ENCODE measurements around the gene PRELP.
"Not testable (repeated sequence)": the region's sequence is repeated elsewhere in the genome, so short reads cannot be mapped to it uniquely, and the experiment has no call there.

PRELP gene

GRCh38 chr1:203475012-203475981 is at the start of gene PRELP:
Gene PRELP (plus strand): TSS chr1:203475806. CDS start chr1:203483185, 7,379 bp downstream.
- DNase-seq, result no peak

GRCh38 chr1:203426366-203426765 is 49.2 kb upstream of the PRELP start:
- no peak for DNase-seq

GRCh38 chr1:203426870-203427269 is 48.7 kb upstream of the PRELP start:
- no peak for DNase-seq

GRCh38 chr1:203427451-203427850 is 48.2 kb upstream of the PRELP start:
- no peak for DNase-seq

- DNase-seq, result no peak
Measured at GRCh38 chr1:203428981-203429599, 46.5 kb upstream of the PRELP start.

- no peak for DNase-seq
Measured at GRCh38 chr1:203435615-203436014, 40.0 kb upstream of the PRELP start.

GRCh38 chr1:203437696-203438315 is 37.8 kb upstream of the PRELP start:
- no peak for DNase-seq

- DNase-seq, result no peak
Measured at GRCh38 chr1:203439131-203439730, 36.4 kb upstream of the PRELP start.

GRCh38 chr1:203440771-203441170 is 34.8 kb upstream of the PRELP start:
- DNase-seq, result no peak

- no peak for DNase-seq
Measured at GRCh38 chr1:203441766-203442165, 33.8 kb upstream of the PRELP start.

- DNase-seq, result no peak
Measured at GRCh38 chr1:203442821-203443220, 32.8 kb upstream of the PRELP start.

- no peak for DNase-seq
Measured at GRCh38 chr1:203443296-203443695, 32.3 kb upstream of the PRELP start.

GRCh38 chr1:203444171-203444576 is 31.4 kb upstream of the PRELP start:
- no peak for DNase-seq

- DNase-seq, result no peak
Measured at GRCh38 chr1:203447151-203447550, 28.5 kb upstream of the PRELP start.

- DNase-seq, result not testable (repeated sequence)
Measured at GRCh38 chr1:203447598-203447997, 28.0 kb upstream of the PRELP start.

GRCh38 chr1:203448521-203449061 is 27.0 kb upstream of the PRELP start:
- DNase-seq, result no peak

GRCh38 chr1:203450001-203450400 is 25.6 kb upstream of the PRELP start:
- DNase-seq, result no peak

GRCh38 chr1:203450479-203451149 is 25.0 kb upstream of the PRELP start:
- DNase-seq, result no peak

GRCh38 chr1:203451836-203452784 is 23.5 kb upstream of the PRELP start:
- no peak for DNase-seq

- no peak for DNase-seq
Measured at GRCh38 chr1:203453016-203453415, 22.6 kb upstream of the PRELP start.

- no peak for DNase-seq
Measured at GRCh38 chr1:203453616-203454015, 22.0 kb upstream of the PRELP start.

Measured in KG1 (cell line).